HG03442 (cell line): ENCODE results near the gene ARMH2.

Experiments used
- ATAC-seq: cut with Tn5 transposase; IDR thresholded peaks from one replicate; pipeline ENCODE4 v1.9.1; 2021; ENCODE audit warnings: mild to moderate bottlenecking, moderate library complexity; ENCODE audit not compliant: unreplicated experiment

ARMH2 gene

GRCh38 chr6:24798740-24799540 is at the start of gene ARMH2:
ARMH2 (minus strand) TSS chr6:24798917; CDS start chr6:24798857, 60 bp downstream.
- ATAC-seq = no peak

GRCh38 chr6:24848461-24848860 is 49.7 kb upstream of the ARMH2 start:
- ATAC-seq = no peak

GRCh38 chr6:24847402-24847801 is 48.7 kb upstream of the ARMH2 start:
- ATAC-seq = no peak

GRCh38 chr6:24845578-24845977 is 46.9 kb upstream of the ARMH2 start:
- ATAC-seq = no peak

GRCh38 chr6:24844903-24845302 is 46.2 kb upstream of the ARMH2 start:
- no peak for ATAC-seq

- ATAC-seq = no peak
Observed at GRCh38 chr6:24844061-24844460, 45.3 kb upstream of the ARMH2 start.

- no peak for ATAC-seq
Observed at GRCh38 chr6:24840187-24840586, 41.5 kb upstream of the ARMH2 start.

GRCh38 chr6:24838994-24839393 is 40.3 kb upstream of the ARMH2 start:
- ATAC-seq = no peak

- ATAC-seq = no peak
Observed at GRCh38 chr6:24838081-24838480, 39.4 kb upstream of the ARMH2 start.

GRCh38 chr6:24836109-24836508 is 37.4 kb upstream of the ARMH2 start:
- ATAC-seq = no peak

GRCh38 chr6:24833711-24834386 is 35.1 kb upstream of the ARMH2 start:
- no peak for ATAC-seq

GRCh38 chr6:24832794-24833193 is 34.1 kb upstream of the ARMH2 start:
- ATAC-seq = no peak

- ATAC-seq = no peak
Observed at GRCh38 chr6:24831771-24832716, 33.3 kb upstream of the ARMH2 start.

GRCh38 chr6:24829657-24830056 is 30.9 kb upstream of the ARMH2 start:
- no peak for ATAC-seq

GRCh38 chr6:24827970-24828369 is 29.3 kb upstream of the ARMH2 start:
- no peak for ATAC-seq

GRCh38 chr6:24827162-24827561 is 28.4 kb upstream of the ARMH2 start:
- no peak for ATAC-seq

GRCh38 chr6:24825130-24825630 is 26.5 kb upstream of the ARMH2 start:
- no peak for ATAC-seq

- ATAC-seq = no peak
Observed at GRCh38 chr6:24824142-24824938, 25.6 kb upstream of the ARMH2 start.

- no peak for ATAC-seq
Observed at GRCh38 chr6:24823185-24823584, 24.5 kb upstream of the ARMH2 start.

GRCh38 chr6:24822696-24823095 is 24.0 kb upstream of the ARMH2 start:
- ATAC-seq = no peak
